Common myeloid progenitor, CD34-positive (primary cell): ENCODE results near the gene VGLL4.
"Not testable (repeated sequence)": the region's sequence is repeated elsewhere in the genome, so short reads cannot be mapped to it uniquely, and the experiment has no call there.

ENCODE experiments used
- CTCF ChIA-PET: fragments of 350-600 bp; sonication (Branson Sonifier 250); formaldehyde crosslinking; loops from one replicate; lab custom pipeline; 2021; ENCODE audit warnings: antibody characterized with exemption; lab: Charles Lee
- POLR2A ChIA-PET: fragments of 350-600 bp; sonication (Branson Sonifier 250); formaldehyde crosslinking; loops from one replicate; lab custom pipeline; 2021; ENCODE audit warnings: antibody characterized with exemption; lab: Charles Lee
- DNase-seq, 3 donors: peaks; one replicate each; pipeline versions ENCODE4 v3.0.0 to v3.0.0-alpha.2; 2013
- H3K27ac ChIP-seq, 2 experiments: 1 replicate in 1 of 2; 2 replicates in 1 of 2; pipeline ENCODE4 v1.7.0; 2013; ENCODE audit warnings: inconsistent platforms in 2 of 2, low read length in 2 of 2, mild to moderate bottlenecking in 2 of 2, low read depth in 1 of 2, moderate library complexity in 1 of 2; ENCODE audit not compliant: severe bottlenecking in 2 of 2, insufficient read depth in 1 of 2, poor library complexity in 1 of 2
- H3K27me3 ChIP-seq, 5 experiments: replicated peaks in 2 of 5; 1 replicate in 3 of 5; 2 replicates in 2 of 5; pipeline versions ENCODE4 v1.6.1 to v1.7.0; 2013; ENCODE audit warnings: low read length in 4 of 5, mild to moderate bottlenecking in 2 of 5, moderate library complexity in 2 of 5, inconsistent platforms in 1 of 5; ENCODE audit not compliant: insufficient read depth in 5 of 5, control insufficient read depth in 4 of 5
- H3K36me3 ChIP-seq, 4 experiments: 1 replicate in 2 of 4; 2 replicates in 2 of 4; pipeline versions ENCODE4 v1.6.1 to v1.7.0; 2013; ENCODE audit warnings: low read length in 3 of 4, control low read depth in 1 of 4, mild to moderate bottlenecking in 1 of 4; ENCODE audit not compliant: control insufficient read depth in 4 of 4, insufficient read depth in 4 of 4
- H3K4me1 ChIP-seq, 4 experiments: 1 replicate in 3 of 4; 2 replicates in 1 of 4; pipeline versions ENCODE4 v1.6.1 to v1.7.1; 2013; ENCODE audit warnings: low read length in 3 of 4, mild to moderate bottlenecking in 3 of 4, control low read depth in 1 of 4, inconsistent platforms in 1 of 4, moderate library complexity in 1 of 4; ENCODE audit not compliant: control insufficient read depth in 4 of 4, insufficient read depth in 4 of 4; ENCODE audit errors: control extremely low read depth in 1 of 4
- H3K4me3 ChIP-seq, 7 experiments: 1 replicate in 4 of 7; 2 replicates in 3 of 7; pipeline versions ENCODE4 v1.5.1 to v1.7.0; 2013; ENCODE audit warnings: mild to moderate bottlenecking in 7 of 7, low read length in 6 of 7, moderate library complexity in 6 of 7, inconsistent platforms in 2 of 7, low read depth in 2 of 7, control low read depth in 1 of 7; ENCODE audit not compliant: insufficient read depth in 4 of 7, control insufficient read depth in 1 of 7; ENCODE audit errors: extremely low read depth in 1 of 7
- H3K9me3 ChIP-seq, 5 experiments: 1 replicate in 4 of 5; 2 replicates in 1 of 5; pipeline versions ENCODE4 v1.6.1 to v1.7.1; 2013; ENCODE audit warnings: low read length in 4 of 5, mild to moderate bottlenecking in 2 of 5, inconsistent platforms in 1 of 5, low read depth in 1 of 5, moderate library complexity in 1 of 5; ENCODE audit not compliant: control insufficient read depth in 4 of 5, insufficient read depth in 2 of 5; ENCODE audit errors: control extremely low read depth in 1 of 5
- WGBS: methylation state at CpG from one replicate; pipeline ENCODE4 v1.1.5; 2013; ENCODE audit not compliant: insufficient coverage; 5-methylcytosine and 5-hydroxymethylcytosine counted together

Gene VGLL4

DNA sequence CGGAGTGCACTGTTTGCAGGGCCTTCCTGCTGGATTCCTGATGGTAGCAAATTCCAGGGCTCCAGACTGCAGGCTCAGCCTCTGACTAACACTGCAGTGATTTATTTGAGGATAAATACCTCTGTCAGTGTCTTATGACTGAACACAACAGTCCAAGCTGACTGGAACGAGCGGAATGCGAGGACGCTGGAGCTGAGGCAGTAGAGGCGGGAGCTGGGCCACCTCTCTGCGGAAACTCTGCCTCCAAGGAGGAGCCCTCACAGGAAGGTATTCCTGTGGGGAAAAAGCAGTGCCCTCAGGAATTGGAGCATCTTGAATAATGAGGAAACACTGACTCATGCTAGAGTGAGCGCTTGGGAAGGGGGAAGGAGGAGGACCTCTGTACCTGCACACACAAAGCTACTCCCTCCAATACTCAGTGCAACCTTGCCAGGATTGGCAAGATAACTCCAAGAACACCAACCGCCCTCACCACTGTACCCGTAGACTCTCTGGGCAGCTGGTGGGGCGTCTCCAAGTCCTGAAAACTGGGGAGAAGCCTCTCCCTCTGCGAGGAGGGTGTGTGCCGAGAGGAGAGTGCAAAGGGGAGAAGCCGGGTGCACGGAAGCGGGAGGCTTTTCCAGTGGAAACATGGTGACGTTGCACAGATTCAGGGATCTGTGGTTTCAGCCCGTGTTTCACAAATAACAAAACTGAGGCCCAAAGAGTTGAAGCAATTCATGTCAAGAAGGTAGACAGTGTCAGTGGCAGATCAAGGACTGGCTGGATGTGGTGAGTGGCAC, 43.0 kb downstream of the VGLL4 start:
- H3K27ac ChIP-seq: no peak overlapping the region
- H3K4me3 ChIP-seq: no peak overlapping the region
- WGBS: 99% methylated on average over 17 of the region's 18 CpGs
- ChIA-PET POLR2A (no interaction called here), CTCF (interaction anchor here (0.7 kb wide), 1 partner anchor 10 kb away, joined by 3 read pairs; no protein-coding TSS in a partner anchor)
- DNase-seq: no peak
- H3K36me3 ChIP-seq: peaks cover 9 to 39% (median 26%) of the 10 kb centered on the region in 4 experiments
- no peaks in the 10 kb centered on the region for H3K27me3 ChIP-seq
- H3K9me3 ChIP-seq: peaks cover 0 to 10% (median 0%) of the 10 kb centered on the region in 5 experiments
- peaks cover 0 to 19% (median 6%) of the 10 kb centered on the region in 4 experiments for H3K4me1 ChIP-seq

DNA sequence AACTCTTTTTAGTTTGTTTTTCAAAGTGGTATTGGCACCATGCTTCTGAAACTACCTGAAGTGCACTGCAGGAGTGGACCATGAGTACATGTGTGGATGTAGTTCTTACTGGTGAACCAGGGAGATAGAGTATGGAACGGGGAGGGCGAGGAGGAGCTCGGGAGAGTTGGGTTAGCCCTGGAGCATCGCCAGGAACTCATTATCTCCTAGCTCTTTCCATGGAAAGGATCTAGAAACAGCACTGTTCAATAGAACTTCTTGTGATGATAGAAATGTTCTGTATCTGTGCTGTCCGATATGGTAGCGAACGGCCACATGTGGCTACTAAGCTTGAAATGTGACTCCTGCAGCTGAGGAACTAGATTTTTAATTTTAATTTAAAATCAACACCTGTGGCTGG, 47.3 kb downstream of the VGLL4 start:
- ChIA-PET POLR2A (no interaction called here), CTCF (no interaction called here)
- peaks cover 0 to 9% (median under 1%) of the 10 kb centered on the region in 4 experiments for H3K4me1 ChIP-seq
- DNase-seq: no peak
- no CpG with 5 or more reads among the region's 7 CpGs for WGBS
- H3K27ac ChIP-seq: no peak overlapping the region
- H3K4me3 ChIP-seq: no peak overlapping the region
- peaks cover 11 to 46% (median 27%) of the 10 kb centered on the region in 4 experiments for H3K36me3 ChIP-seq
- peaks cover 0 to 10% (median 0%) of the 10 kb centered on the region in 5 experiments for H3K9me3 ChIP-seq
- H3K27me3 ChIP-seq: no peaks in the 10 kb centered on the region

DNA sequence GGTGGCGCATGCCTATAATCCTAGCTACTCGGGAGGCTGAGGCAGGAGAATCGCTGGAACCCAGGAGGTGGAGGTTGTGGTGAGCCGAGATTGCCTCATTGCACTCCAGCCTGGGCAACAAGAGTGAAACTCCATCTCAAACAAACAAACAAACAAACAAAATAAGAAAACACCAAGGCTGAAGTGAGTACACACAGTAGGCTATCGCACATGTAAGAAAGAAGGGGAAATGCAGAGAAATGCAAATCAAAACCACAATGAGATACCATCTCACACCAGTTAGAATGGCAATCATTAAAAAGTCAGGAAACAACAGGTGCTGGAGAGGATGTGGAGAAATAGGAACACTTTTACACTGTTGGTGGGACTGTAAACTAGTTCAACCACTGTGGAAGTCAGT, 48.7 kb downstream of the VGLL4 start:
- DNase-seq, H3K27me3 ChIP-seq, H3K4me3 ChIP-seq, CTCF ChIA-PET, H3K9me3 ChIP-seq, H3K4me1 ChIP-seq, H3K27ac ChIP-seq: not testable (repeated sequence)
- POLR2A ChIA-PET: interaction anchor here (0.7 kb wide), 1 partner anchor 23 kb away, joined by 3 read pairs; no protein-coding TSS in a partner anchor
- peaks cover 2 to 44% (median 16%) of the 10 kb centered on the region in 4 experiments for H3K36me3 ChIP-seq
- no CpG with 5 or more reads among the region's 5 CpGs for WGBS

DNA sequence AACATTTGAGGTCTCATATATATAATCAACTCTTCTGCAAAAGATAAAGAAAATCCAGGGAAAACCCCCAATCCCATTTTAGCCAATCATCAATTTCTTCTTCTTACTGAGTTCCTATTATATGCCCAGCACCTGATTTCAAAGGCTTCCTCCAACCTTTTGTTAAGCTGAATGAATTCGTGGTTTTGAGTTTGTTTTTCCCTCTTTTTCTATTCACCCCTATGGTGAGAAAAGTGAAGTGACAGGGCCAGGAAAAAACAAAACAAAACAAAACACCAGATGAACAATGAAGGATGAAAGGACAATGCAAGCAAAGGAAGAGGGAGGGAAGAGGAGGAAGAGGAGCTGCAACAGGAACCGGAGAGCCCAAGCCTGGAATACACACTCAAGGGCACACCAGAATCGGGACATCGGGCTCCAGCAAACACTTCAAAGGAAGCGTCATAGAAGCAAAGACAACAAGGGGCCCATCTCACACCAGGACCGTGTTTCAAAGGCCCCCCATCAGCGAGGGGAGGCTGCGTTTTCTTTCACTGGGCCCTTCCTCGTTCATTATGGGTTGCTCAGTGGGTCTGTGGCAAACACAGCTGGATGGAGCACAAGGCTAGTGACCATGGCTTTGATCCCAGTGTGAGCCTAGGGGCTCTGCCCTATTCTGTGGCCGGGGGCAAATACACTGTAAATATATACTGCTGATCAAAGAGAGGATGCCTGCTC, 50.2 kb downstream of the VGLL4 start:
- ChIA-PET POLR2A (no interaction called here), CTCF (interaction anchor here (1.8 kb wide), 1 partner anchor 14 kb away, joined by 4 read pairs; no protein-coding TSS in a partner anchor)
- H3K4me1 ChIP-seq: peaks cover 0 to 7% (median 2%) of the 10 kb centered on the region in 4 experiments
- no peak overlapping the region for H3K27ac ChIP-seq
- peaks cover 0 to 10% (median 0%) of the 10 kb centered on the region in 5 experiments for H3K9me3 ChIP-seq
- 95% methylated on average over 9 of the region's 10 CpGs for WGBS
- no peak overlapping the region for H3K4me3 ChIP-seq
- peaks cover 2 to 47% (median 14%) of the 10 kb centered on the region in 4 experiments for H3K36me3 ChIP-seq
- no peaks in the 10 kb centered on the region for H3K27me3 ChIP-seq
- no peak for DNase-seq

DNA sequence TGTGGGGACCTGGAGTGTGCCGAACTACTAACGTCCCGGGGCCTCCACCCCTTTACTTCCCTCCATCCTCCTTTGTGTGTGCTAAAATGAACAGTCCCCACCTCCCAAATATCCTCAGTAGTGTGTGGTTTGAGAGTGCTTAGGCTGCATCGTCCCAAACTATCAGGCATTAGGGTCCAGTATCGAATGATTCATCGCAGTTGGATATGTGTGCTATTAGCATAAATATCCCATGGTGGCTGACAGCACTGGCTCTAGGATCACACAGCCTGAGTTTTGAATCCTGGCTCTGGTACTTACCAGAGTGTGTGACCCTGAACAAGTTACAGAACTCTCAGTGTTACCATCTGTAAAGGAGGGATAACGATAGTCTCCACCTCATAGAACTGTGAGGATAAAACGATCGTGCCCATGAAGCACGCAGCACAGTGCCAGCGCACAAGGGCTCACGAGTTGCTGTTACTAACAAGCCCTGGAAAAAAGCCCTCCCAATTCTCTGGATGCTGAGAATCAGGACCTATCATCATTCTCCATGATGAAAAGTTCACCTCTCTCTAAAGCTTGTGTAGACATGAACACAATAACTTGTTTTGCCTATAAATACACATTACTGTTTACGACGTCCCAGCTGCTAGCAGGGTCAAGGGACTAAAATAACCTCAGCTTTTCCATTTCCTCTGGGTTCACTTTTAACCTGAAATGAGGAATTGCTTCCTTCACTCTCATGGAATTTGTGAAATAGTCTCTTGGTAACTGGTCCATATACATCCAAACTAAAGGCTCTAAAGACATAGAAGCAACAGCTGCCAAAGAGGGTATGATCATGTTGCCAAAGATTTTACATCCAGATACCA, 51.0 kb downstream of the VGLL4 start:
- ChIA-PET POLR2A (no interaction called here), CTCF (interaction anchor here (1.8 kb wide), 1 partner anchor 15 kb away, joined by 4 read pairs; no protein-coding TSS in a partner anchor)
- H3K27ac ChIP-seq: no peak overlapping the region
- H3K4me3 ChIP-seq: no peak overlapping the region
- H3K4me1 ChIP-seq: peaks cover 0 to 7% (median 2%) of the 10 kb centered on the region in 4 experiments
- no peak for DNase-seq
- no peaks in the 10 kb centered on the region for H3K27me3 ChIP-seq
- WGBS: 98% methylated on average over 10 of the region's 14 CpGs
- H3K9me3 ChIP-seq: peaks cover 0 to 5% (median 0%) of the 10 kb centered on the region in 5 experiments
- H3K36me3 ChIP-seq: peaks cover 2 to 51% (median 17%) of the 10 kb centered on the region in 4 experiments

DNA sequence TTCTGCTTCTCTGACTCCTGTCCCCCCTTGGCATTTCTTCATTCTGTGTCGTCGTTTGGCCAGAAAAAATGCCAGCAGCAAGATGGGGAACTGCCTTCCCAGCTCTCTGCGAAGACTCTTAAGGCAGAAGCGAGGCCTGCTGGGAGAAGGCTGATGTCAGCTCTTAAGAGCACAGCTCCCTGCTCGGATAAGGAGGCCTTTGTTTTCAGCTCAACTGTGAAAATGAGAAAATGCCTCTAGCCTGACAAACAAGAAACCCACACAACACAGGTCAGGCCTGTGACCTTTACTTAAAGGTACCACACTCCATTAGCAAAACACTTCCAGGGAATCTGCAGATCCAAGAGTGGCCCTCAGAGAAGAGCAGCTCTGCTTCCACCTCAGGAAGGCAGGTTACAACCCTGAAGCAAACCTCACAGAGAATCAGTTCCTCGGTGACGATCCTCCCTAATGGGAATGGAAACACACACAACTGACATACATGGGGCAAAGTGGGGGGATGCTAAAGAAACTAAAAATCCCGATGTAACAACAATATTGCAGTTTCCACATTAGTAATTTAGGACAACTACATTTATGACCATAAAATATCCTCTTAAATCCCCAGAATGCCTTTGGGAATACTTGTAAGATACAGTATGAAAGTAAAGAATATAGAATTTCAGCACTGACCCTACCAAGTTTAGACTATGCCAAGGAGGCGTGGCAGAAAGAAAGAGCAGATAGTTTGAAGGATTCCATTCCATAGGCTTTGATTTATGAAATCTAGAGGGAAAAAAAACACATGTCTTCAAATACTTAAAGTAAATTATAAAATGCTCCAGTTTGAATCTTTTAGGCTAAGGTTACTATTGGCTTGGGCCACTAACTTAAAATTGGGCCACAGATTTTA, 52.1 kb downstream of the VGLL4 start:
- Histone ChIP-seq H3K4me1 (peaks cover 0 to 7% (median 2%) of the 10 kb centered on the region in 4 experiments), H3K27ac (no peak overlapping the region)
- POLR2A ChIA-PET: interaction anchor here (0.5 kb wide), 1 partner anchor 8 kb away, joined by 4 read pairs; no protein-coding TSS in a partner anchor

More for the DNA sequence above, 52.1 kb downstream of the VGLL4 start:
- CTCF ChIA-PET: interaction anchor here (0.7 to 1.8 kb wide), 3 partner anchors 8 to 181 kb away, joined by 3 to 4 read pairs (median 3); no protein-coding TSS in a partner anchor
- H3K27me3 ChIP-seq: no peaks in the 10 kb centered on the region
- H3K9me3 ChIP-seq: no peaks in the 10 kb centered on the region
- DNase-seq: no peak
- 66% methylated on average over 5 of the region's 9 CpGs for WGBS
- H3K4me3 ChIP-seq: no peak overlapping the region
- H3K36me3 ChIP-seq: peaks cover 2 to 54% (median 11%) of the 10 kb centered on the region in 4 experiments
